A204.1 (cell line): Measurements from ENCODE around the gene ARL15.
"Not testable (repeated sequence)": the region's sequence is repeated elsewhere in the genome, so short reads cannot be mapped to it uniquely, and the experiment has no call there.

Experiments
- FAIRE-seq: peaks from 2 replicates; lab custom pipeline; 2012; peaks lifted over from hg19 to GRCh38; lab: Jason Lieb, UNC

ARL15 gene

DNA sequence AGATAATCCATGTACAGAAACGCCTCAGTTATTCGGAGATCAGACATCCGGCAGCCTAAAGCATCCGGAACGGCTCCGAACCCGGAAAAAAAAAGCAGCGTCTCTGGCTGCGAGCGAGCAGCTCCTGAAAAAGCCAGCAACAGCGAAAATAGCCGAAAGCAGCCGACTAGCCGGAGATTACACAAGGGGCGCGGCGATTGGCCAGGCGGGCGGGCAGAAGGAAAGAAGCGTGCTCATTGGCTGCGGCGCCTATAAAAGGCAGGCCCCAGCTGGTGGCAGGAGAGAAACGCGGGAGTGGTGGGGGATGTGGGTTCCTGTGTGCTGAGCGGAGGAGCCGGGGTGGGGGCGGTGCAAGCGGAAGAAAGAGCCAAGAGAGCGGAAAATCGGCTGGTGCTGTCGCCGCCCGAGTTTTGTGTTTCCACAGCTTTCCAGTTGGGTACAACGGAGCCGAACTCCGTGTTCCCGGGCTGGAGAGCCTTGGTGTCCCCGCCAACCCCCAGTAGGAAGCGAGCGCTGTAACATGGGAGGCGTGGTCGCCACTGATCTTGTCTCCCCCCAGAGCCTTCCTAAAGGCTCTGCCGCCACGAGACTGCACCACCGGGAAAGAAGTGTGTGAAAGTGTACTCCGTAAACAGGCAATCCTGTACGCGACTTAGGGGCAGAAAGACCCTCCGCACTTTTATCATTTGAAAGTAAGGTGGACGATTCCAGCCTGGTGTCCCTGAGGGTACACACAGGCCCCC lies at the start of gene ARL15:
TSS of gene ARL15 (minus strand) at position 141 of the 743 bp plus-strand sequence.
- peak; percentile 95 for FAIRE-seq

DNA sequence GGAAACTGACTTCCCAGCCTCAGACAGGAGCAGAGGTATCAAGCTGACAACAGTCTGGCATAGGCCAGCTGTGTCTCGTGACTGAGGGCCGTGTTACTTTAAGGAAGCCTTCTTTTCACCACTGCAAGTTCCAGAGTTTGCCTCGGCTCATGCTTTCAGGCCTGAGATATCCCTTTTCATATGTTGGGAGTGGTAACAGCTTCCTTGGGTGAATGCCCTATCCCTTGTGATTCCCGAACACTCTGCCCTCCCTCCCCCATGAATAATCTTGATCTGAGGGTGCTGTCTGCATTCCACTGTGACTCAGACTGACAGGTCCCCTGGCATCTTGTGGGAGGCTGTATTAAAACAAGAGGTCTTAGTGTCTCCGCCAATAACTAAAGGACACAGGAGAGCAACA lies 49.7 kb upstream of the ARL15 start:
- FAIRE-seq = no peak

DNA sequence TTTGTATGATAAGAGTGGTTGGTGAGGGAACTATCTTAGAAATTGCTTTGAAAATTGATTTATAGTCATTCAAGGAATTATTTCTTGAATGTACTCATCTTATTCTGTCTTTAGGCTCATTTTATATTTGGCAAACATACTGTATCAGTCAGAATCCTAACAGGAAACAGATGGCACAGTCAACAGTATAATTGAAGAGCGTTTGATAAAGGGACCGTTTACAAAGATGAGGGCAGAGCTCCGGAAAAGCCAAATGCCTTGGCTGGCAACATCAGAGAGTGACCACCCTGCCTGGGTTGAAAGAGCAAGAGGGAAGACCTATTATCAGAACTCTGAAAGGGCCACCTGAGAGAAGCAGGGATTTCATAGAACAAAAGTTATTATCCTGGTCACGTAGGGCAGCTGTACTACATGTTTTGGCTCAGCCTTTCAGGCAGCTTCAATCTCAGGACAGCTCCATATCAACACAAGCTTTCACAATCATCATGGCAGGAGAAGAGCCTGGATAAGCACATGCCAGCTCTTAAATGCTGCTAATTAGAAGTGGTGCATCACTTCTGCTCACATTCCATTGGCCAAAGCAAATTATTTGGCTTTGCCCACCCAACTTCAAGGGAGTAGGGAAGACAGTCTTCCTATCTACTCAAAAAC lies 47.2 kb upstream of the ARL15 start:
- FAIRE-seq = no peak

DNA sequence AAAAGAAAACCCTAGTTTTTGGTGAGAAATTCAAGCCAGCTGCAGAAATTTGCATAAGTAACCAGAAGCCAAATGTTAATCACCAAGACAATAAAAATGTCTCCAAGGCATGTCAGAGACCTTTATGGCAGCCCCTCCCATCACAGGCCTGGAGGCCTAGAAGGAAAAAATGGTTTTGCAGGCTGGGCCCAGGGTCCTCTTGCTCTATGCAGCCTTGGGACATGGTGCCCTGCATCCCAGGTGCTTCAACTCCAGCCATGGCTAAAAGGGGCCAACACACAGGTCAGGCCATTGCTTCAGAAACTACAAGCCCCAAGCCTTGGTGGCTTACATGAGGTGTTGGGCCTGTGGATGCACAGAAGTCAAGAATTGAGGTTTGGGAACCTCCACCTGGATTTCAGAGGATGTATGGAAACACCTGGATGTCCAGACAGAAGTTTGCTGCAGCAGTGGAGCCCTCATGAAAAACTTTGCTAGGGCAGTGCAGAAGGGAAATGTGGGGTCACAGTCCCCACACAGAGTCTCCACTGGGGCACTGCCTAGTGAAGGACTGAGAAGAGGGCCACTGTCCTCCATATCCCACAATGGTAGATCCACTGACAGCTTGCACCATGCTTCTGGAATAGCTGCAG lies 43.7 kb upstream of the ARL15 start:
- not testable (repeated sequence) for FAIRE-seq

DNA sequence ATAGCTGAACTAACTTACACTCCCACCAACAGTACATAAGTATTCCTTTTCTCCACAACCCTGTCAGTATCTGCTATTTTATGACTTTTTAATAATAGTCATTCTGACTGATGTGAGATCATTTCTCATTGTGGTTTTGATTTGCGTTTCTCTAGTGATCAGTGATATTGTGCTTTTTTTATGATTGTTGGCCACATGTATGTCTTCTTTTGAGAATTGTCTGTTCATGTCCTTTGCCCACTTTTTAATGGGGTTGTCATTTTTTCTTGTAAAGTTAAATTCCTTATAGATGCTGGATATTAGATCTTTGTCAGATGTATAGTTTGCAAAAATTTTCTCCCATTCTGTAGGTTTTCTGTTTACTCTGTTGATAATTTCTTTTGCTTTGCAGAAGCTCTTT lies 42.2 kb upstream of the ARL15 start:
- FAIRE-seq = not testable (repeated sequence)

DNA sequence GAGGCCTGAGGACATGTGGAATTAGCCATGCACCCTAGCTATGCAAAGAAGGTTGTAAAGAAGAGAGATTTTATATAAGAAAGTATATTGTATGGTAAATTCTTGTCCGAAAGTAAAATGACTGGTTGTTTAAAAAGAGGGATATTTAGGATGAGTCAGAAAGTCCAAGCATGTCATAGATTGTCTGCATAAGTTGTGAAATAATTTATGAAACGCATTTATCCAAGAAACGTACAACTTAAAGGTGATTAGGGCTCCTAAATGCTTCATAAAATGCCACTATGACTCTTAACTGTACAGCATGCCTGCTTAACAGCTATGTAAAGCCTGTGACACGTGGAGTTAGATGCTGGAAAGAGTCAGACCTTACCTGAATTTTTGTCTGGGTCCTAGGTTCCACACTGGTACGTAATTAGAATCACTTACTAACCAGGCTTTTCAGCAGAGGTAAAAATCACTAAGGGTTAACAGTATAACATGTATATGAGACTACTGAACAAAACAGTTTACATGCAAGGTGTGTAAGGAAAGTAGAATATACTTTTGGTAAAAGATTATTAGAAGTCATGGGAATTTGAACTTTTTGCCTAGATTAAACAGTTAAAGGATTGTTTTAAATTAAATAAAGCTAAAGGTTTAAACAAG lies 37.0 kb upstream of the ARL15 start:
- no peak for FAIRE-seq

DNA sequence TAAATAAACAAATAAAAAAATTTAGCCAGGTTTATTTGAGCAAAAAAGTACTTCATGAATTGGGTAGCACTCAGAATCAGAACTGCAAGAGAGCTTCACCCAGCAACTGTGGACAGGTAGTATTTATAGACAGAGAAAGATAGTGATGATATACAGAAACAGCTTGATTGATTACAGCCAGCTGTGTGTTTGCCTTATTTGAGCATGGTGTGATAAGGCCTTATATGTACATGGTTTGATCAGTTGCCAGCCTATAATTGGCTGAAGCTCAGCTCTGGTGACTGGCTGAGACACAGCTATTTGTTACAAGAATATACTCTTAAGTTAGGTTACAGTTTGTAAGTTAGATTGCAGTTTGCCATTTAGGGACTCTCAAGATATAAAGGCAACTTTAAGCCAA lies 34.3 kb upstream of the ARL15 start:
- FAIRE-seq = no peak

DNA sequence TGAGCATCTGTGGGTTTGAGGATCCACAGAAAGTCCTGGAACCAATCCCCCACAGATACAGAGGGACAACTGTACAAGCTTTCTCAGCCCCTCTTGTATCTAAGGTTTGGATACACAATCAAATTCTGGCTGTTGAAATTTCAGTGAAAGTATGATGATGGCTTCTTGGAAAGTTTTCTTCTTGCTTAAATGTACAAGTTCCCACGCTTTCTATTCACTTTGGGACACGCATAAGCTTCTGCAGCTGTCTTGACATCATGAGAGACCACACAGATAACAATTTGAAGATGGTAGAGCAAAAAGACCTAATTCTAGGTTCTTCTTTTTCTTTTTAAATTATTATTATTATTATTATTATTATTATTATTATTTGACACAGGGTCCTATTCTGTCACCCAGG lies 31.6 kb upstream of the ARL15 start:
- no peak for FAIRE-seq

DNA sequence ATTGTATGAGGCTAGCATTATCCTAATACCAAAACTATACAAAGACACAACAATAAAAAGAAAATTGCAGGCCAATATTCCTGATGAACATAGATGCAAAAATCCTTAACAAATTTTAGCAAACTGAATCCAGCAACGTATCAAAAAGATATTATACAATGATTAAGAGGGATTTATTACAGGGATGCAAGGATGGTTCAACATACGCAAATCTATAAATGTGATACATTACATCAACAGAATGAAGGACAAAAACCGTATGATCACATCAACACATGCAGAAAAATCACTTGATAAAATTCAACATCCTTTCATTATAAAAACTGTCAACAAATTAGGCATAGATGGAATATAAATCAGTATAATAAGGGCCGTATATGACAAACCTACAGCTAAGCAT lies 27.1 kb upstream of the ARL15 start:
- no peak for FAIRE-seq

DNA sequence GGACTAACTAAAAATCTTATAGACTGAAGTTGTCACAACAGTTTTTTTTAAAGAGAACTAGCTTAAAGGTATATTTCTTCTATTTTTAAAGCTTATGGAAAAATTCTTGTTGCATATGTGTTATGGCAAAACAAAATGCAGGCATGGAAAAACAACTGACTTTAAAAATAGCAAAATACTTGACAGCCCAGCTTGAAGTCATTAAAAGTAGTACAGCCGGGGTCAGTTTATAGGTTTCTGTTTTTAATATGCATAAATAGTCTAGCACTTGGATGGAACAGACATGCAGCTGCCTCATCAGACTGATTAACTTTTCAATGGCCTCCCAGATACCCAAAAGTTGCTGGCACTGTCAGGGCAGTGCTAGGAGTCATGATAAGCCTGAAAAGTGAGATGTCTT lies 22.3 kb upstream of the ARL15 start:
- FAIRE-seq = no peak

DNA sequence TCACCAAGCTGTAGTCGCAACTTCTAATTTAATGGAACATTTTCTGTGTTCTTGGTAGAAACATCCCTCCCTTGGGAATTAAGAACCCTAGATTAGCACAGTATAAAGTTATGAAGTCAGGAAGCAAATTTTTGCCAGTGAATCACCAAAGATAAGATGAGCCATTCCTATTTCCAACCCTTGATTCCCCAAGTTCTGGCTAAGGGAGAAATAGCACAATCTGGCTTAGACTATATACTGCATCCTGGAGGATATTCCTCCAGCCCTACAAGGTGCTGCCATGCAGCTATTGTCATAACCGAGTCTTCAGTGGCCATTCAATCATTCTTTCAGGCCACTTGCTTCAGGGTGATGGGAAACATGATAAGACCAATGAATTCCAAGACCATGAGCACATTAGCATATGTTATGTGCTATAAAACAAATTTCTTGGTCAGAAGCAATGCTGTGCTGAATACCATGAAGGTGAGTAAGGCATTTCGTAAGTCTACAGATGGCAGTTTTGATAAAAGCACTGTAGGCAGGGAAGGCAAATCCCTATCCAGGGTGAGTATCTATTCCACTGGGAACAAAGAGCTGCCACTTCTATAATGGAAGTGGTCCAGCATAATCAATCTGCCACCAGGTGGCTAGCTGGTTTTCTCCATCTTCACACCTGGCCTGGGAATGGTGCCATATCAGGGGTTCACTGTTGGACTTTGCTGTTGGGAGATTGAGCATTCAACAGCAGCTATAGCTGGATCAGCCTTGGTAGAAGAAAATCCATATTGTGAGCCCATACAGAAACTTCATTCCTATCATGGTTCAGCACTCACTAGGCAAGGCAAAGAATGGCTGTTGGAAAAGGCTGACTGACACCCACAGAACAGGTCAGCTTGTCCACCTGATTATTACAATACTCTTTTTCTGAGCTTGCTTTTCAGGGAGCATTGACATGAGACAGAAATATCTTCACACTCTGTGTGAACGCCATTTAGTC lies 19.6 kb upstream of the ARL15 start:
- FAIRE-seq = no peak

DNA sequence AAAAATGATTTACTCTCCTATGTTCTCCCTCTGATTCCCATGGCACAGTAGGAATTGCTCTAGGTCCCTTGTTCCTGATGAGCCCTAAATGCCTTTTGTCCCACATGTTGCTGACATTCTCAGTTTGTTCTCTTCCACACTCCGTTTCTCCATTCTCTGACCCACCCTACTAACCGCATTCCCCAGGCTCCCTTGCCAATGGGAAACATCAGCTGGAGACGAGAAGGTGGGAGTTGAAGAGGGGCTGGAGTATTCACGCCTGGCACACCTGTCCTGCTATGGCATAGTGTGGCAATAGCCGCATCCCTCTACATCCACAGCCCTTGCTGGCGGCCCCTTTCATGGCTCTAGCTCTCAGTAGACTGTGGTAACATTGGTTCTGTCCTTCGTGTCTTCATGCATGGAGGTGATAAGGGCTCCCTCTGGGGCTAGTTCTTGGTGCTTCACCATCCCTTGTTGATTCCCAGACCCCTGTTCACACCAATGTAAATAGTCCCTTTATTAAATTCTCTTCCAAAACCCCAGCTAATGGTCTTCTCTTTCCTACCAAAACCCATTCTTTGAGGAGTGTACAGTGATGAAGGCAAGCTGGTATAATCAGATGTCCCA lies 16.4 kb upstream of the ARL15 start:
- FAIRE-seq = no peak

DNA sequence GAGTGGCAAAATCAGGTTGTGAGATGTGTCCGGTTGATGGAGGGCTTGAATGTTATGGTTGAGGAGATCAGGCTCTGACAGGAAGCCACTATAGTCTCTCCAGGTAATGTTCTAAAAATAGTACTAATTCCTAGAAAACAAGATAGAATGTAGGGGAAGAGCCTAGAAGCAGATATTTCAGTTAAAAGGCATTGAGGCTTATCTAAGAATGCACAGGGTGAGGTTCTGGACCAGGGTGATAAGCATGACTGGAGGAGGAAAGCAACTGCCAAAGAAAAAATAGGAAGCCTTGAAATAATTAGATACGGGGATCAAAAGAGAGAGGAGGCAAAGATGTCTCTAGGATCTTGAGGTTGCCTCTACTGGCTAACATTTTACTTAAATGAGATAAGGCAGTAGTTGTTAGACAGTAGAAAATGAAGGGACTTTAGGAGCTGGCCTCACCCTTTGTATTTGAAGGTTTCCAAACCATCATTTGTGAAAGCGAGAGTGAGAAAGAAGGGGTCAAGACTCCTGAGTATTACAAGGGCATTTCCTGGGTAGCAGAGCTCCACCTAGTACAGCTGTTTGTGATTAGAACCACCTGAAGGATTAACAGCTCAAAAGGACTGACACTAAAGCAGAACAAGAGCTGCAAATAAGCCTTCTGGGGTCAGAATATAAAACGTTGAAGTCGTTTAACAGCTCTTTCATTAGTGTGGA lies 15.4 kb upstream of the ARL15 start:
- no peak for FAIRE-seq

DNA sequence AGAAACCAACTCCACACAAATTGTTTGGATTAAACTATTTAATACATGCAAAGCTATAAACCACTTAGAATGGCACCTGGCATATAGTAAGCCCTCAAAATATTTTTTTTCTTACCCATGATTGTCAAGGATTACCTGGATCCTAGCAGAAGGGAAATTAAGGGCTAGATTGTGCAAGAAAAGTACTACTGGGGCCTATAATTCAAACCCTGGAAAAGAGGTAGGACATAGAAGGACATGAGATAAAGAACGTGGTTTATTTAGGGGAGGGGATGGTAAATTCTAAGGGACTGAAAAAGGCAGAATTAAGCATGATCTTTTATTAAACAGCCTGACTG lies 14.9 kb upstream of the ARL15 start:
- FAIRE-seq = no peak

DNA sequence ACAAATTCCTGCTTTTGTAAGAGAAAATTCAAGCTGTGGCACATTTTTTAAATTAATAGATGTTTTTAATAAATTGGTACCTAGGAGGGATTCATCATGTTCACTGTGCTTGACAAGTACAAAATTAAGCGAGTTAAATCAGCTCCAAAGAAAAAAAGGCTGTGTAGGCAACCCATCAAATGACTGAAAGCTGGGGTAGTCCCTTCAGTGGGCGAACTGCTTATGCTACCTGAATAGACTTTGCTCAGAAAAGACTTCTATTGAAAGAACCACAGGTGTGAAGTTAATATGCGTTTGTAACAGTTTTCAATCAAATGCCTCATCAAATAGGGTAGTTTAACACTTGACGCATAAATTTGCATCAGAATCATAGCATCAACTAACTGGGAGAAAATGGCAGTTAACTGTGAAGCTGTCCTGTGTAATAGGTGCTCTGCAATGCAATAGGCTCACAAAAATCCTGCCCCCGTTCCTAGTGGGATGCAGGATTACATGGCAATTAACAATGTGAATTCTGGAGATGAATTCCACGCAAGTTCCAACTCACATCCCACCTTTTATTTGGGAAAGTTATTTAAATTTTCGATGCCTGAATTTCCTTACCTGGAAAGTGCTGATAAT lies 14.4 kb upstream of the ARL15 start:
- FAIRE-seq = no peak

DNA sequence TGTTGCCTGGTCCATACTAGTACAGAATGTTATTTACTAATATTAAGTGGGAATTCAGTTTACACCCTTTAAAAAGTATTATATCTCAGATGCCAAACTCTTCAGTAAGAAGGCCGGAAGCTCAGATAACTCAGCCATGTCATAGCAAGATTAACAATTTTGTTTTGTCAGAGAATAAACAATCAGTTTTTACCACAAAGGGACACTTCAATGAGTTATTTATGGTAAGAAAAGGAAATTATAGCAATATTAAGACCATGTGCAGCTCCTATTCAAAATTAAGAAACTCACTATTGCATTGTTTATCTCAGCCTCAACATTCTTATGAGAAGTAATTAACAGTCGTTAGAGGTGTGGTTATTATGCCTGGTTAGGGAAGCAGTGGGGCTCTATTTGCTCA lies 13.1 kb upstream of the ARL15 start:
- FAIRE-seq = no peak

DNA sequence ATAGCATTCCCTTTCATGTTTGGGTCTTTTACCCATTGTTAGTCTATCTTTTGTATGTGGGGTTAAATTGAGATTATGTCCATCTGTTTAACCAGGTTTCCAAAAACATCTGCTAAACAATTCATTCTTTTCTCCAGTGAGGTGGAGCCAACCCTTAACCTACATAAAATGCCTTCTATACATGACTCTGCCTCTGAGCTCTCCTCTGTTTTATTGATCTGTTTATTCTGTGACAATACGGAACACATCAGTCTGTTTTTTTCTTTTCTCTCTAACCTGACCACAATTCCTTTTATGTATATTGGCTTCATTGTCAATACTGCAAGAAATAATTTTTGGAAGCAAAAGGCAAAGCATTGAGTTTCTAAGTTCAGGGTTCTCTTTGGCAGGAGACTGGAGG lies 9.9 kb upstream of the ARL15 start:
- no peak for FAIRE-seq

DNA sequence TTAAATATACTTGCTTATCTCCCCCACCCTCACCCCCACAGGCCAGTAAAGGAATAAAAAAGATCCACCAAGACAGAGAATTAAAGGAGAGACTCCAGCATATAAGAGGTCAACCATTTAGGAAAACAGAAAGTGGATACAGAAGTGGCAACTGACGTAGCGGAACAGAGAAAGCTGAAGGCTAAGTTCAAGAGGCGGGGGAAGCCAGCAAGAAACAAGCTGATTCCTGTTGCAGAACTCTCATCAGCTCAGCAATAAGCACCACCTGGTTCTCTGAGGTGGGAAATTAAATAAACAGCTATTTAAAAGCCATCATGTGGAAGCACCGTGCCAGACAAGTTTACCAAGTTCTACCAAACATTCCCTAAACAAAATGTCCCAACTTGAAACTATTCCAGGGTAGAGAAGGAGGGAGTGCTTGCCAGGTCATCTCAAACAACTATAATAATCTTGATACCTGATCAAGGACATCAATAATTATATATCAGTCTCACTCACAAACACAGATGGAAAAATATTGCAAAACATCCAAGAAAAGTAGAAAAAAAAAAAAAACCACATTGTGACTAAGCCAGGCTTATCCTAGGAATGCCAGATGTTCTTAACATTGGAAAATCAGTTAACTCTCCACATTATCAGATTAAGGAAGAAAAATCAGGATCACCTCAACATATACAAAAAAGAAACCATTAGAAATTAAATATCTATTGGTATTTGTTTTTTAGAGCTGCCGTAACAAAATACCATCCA lies 7.3 kb upstream of the ARL15 start:
- no peak for FAIRE-seq

DNA sequence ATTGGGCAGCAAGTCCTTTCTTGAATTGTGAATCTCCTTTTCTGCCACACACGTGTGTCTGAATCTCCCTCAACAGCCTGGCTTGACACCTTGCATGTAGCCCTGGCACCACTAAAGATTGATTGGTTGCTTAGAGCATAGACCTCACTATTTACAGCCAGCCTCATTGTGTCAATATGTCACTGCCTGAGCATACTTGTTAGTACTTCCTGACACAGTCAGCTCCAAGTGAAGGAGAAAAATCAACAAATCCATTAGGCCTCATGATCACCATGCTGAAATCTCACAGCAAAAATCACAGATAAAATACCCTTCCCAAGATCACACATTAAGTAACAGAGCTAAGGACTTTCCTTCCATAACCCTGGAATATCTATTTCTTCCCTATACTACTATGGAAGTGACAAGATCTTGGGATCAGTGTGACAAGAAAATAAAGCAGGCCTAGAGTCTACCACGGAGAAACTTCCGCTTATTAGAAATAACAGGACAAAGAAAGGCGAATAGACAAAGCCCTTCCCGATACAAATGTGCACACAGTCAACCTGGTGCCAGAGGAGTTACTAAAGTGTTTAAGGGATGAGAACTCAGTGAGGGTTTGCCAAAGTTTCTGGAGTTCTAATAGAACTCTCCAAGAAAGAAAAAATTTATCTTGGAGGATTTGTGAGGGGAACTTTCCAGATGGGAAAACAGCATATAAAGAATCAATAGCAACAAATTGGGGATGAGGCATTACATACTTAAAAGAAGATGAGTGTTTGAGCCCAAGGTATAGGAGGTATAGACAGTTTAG lies 5.6 kb upstream of the ARL15 start:
- FAIRE-seq = no peak
